GM12878 (cell line): ENCODE results near the gene NPR2. TPM values are rescaled to one million over a fixed set of nuclear protein-coding genes. Genes with fewer than 3 reads are reported as not detected.
A peak's percentile ranks its signal among the peaks of the same experiment; 100 is the strongest.

ENCODE experiments used
- BCL11A ChIP-seq: IDR thresholded peaks from 2 replicates; pipeline ENCODE4 v1.6.1; 2011; ENCODE audit warnings: low read depth, low read length
- CBFB ChIP-seq: IDR thresholded peaks from 2 replicates; pipeline ENCODE4 v1.6.1; 2016; ENCODE audit warnings: antibody characterized with exemption, low read depth
- CEBPB ChIP-seq, 2 experiments: fragments of 150-350 bp in 1 of 2; IDR thresholded peaks; 2 replicates each; pipeline ENCODE4 v1.6.1; 2012 to 2014; ENCODE audit warnings: low read depth in 2 of 2, low read length in 2 of 2, borderline replicate concordance in 1 of 2, inconsistent platforms in 1 of 2
- CREM ChIP-seq: IDR thresholded peaks from 2 replicates; pipeline ENCODE4 v1.6.1; 2014; ENCODE audit warnings: antibody characterized with exemption, low read depth
- ESRRA ChIP-seq: IDR thresholded peaks from 2 replicates; pipeline ENCODE4 v1.6.1; 2012; ENCODE audit warnings: mild to moderate bottlenecking, low read length, improper control_type of control experiment
- EZH2 ChIP-seq: IDR thresholded peaks from 2 replicates; pipeline ENCODE4 v1.6.1; 2012; ENCODE audit warnings: low read depth, mild to moderate bottlenecking, control low read depth, inconsistent platforms, low read length, borderline replicate concordance; ENCODE audit not compliant: control insufficient read depth
- GATAD2B ChIP-seq: fragments of 450-650 bp; conservative IDR thresholded peaks from 2 replicates; pipeline ENCODE4 v1.6.1; 2017; ENCODE audit warnings: low read depth, mild to moderate bottlenecking, moderate library complexity
- IKZF1 ChIP-seq: fragments of 450-650 bp; conservative IDR thresholded peaks from 2 replicates; pipeline ENCODE4 v1.6.1; 2017; ENCODE audit warnings: antibody characterized with exemption, mild to moderate bottlenecking
- IRF4 ChIP-seq: IDR thresholded peaks from 2 replicates; pipeline ENCODE4 v1.6.1; 2011; ENCODE audit warnings: low read depth, low read length
- MEF2A ChIP-seq: IDR thresholded peaks from 2 replicates; pipeline ENCODE4 v1.6.1; 2011; ENCODE audit warnings: low read depth, mild to moderate bottlenecking, low read length, moderate library complexity; ENCODE audit not compliant: insufficient read depth
- MEF2B ChIP-seq: fragments of 450-650 bp; IDR thresholded peaks from 2 replicates; pipeline ENCODE4 v1.6.1; 2018; ENCODE audit warnings: mild to moderate bottlenecking, moderate library complexity; ENCODE audit not compliant: partially characterized antibody, poor library complexity, severe bottlenecking
- NR2C2 ChIP-seq: IDR thresholded peaks from 2 replicates; pipeline ENCODE4 v1.6.1; 2011; ENCODE audit warnings: borderline replicate concordance, low read depth; ENCODE audit not compliant: control insufficient read depth, insufficient read length
- PML ChIP-seq: IDR thresholded peaks from 2 replicates; pipeline ENCODE4 v1.6.1; 2012; ENCODE audit warnings: low read length, inconsistent platforms
- POLR2A ChIP-seq: IDR thresholded peaks from 2 replicates; pipeline ENCODE4 v1.6.1; 2011; ENCODE audit warnings: low read depth, mild to moderate bottlenecking, low read length
- POU2F2 ChIP-seq: IDR thresholded peaks from 3 replicates; pipeline ENCODE4 v1.6.1; 2011; ENCODE audit warnings: low read depth, mild to moderate bottlenecking, low read length, borderline replicate concordance
- RUNX3 ChIP-seq: IDR thresholded peaks from 2 replicates; pipeline ENCODE4 v1.6.1; 2012; ENCODE audit warnings: low read length, inconsistent platforms
- SREBF1 ChIP-seq: IDR thresholded peaks from 2 replicates; pipeline ENCODE4 v1.6.1; 2012; ENCODE audit warnings: mild to moderate bottlenecking, low read length
- TBL1XR1 ChIP-seq: IDR thresholded peaks from 2 replicates; pipeline ENCODE4 v1.6.1; 2012; ENCODE audit warnings: low read depth, low read length, improper control_type of control experiment
- TCF3 ChIP-seq: IDR thresholded peaks from 2 replicates; pipeline ENCODE4 v1.6.1; 2012; ENCODE audit warnings: low read depth, mild to moderate bottlenecking, low read length, borderline replicate concordance; ENCODE audit not compliant: insufficient read depth
- ZNF384 ChIP-seq: IDR thresholded peaks from 2 replicates; pipeline ENCODE4 v1.6.1; 2012; ENCODE audit warnings: low read depth, mild to moderate bottlenecking, low read length, improper control_type of control experiment, borderline replicate concordance
- polyA plus RNA-seq, 11 experiments: library from polyadenylated mRNA; depleted of rRNA in 4 of 11; unstranded in 6 of 11; stranded (reverse) in 5 of 11; fragments of >200 nt; fragmentation: Nextera tagmentation in 4 of 11; fragmentation: Illumina TruSeq in 1 of 11; extraction: Ambion mirVana in 4 of 11; extraction: Trizol in 1 of 11; gene quantifications; 1 replicate in 1 of 11; 2 replicates in 10 of 11; pipeline versions ENCODE4 v1.2.1 to v1.2.3, GENCODE V29; 2011 to 2016; ENCODE audit warnings: inconsistent platforms in 2 of 11, missing spikeins in 2 of 11, low read depth in 1 of 11
- total RNA-seq, 4 experiments: library from RNA; depleted of rRNA in 3 of 4; stranded (reverse); fragments of >200 nt in 3 of 4; fragmentation: Illumina TruSeq in 1 of 4; extraction: Trizol in 1 of 4; gene quantifications; 2 replicates each; pipeline versions ENCODE4 v1.2.1 to v1.2.3, GENCODE V29; 2013 to 2021
- TF ChIP-seq, protein P1 (sequence below): fragments of 450-650 bp; IDR thresholded peaks from 2 replicates; pipeline ENCODE4 v1.6.1; 2017; ENCODE audit warnings: borderline replicate concordance
- TF ChIP-seq, protein P2 (sequence below): fragments of 450-650 bp; IDR thresholded peaks from 2 replicates; pipeline ENCODE4 v1.6.1; 2014; ENCODE audit warnings: mild to moderate bottlenecking
- TF ChIP-seq, protein P3 (sequence below): IDR thresholded peaks from 2 replicates; pipeline ENCODE4 v1.6.1; 2011; ENCODE audit warnings: borderline replicate concordance, low read depth, mild to moderate bottlenecking, moderate library complexity, low read length; ENCODE audit not compliant: insufficient read depth, poor library complexity, severe bottlenecking

Gene NPR2
- total and polyA plus RNA-seq, 10 of the 15 experiments (the other 5 are each of a cell fraction or from before 2014, with no cell fraction given) = 2.0 to 20.9 (median 6.8) TPM

DNA sequence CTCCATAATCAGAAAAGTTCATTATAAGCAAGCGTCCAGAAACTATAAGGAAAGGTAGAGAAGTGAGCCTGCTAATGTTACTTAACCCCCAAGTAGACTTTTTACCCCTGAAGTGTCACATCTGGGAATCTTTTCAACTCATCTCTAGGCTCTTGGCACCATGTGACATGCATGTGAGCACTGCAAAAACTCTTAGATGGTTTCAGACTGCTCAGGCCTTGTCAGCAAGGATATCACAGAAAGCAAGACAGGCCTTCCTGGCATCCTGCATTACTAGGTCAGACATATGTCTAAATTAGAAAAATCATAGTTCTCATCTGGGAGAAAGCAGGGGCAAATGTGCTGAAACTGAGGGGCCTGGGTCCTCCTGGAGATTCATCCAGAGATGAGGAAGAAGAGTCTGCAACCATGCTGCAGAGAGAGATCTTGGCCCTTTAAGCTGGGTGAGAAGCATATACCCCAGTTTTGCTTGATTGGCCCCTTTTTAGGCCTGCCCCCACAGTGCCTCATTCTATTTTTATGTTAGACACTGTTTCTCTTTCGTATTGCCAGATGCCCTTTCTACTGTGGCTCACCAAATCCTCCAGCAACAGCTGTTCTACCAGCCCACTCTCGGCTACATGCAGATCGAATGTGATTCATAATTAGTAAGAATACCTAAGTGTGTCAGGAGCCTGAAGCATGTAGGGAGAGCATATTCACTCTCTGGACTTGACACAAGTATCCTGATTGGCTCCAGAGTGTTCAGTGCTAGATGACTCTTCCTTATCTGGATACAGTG, 56.6 kb downstream of the NPR2 start (continued):
- TF ChIP-seq GATAD2B = no peak
- peak; percentile 37; the same call in 1 of the 3 replicates for TF ChIP-seq POU2F2
- TF ChIP-seq ESRRA = no peak
- no peak for TF ChIP-seq CEBPB (IDR thresholded peaks at IDR 0.05; ENCODE audit: borderline replicate concordance in 1 of 2, low read depth in 2 of 2, low read length in 2 of 2)
- TF ChIP-seq TBL1XR1 = no peak
- TF ChIP-seq, protein P1, sequence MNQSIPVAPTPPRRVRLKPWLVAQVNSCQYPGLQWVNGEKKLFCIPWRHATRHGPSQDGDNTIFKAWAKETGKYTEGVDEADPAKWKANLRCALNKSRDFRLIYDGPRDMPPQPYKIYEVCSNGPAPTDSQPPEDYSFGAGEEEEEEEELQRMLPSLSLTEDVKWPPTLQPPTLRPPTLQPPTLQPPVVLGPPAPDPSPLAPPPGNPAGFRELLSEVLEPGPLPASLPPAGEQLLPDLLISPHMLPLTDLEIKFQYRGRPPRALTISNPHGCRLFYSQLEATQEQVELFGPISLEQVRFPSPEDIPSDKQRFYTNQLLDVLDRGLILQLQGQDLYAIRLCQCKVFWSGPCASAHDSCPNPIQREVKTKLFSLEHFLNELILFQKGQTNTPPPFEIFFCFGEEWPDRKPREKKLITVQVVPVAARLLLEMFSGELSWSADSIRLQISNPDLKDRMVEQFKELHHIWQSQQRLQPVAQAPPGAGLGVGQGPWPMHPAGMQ = no peak
- TF ChIP-seq TCF3 = peak; percentile 73; the same call in 1 of the 2 replicates
- TF ChIP-seq PML = no peak
- no peak for TF ChIP-seq POLR2A
- no peak for TF ChIP-seq CBFB
- no peak for TF ChIP-seq SREBF1
- TF ChIP-seq MEF2B = peak; percentile 74
- no peak for TF ChIP-seq ZNF384
- peak; percentile 94 for TF ChIP-seq MEF2A
- TF ChIP-seq RUNX3 = peak; percentile 80
- TF ChIP-seq NR2C2 = no peak
- TF ChIP-seq, protein P2, sequence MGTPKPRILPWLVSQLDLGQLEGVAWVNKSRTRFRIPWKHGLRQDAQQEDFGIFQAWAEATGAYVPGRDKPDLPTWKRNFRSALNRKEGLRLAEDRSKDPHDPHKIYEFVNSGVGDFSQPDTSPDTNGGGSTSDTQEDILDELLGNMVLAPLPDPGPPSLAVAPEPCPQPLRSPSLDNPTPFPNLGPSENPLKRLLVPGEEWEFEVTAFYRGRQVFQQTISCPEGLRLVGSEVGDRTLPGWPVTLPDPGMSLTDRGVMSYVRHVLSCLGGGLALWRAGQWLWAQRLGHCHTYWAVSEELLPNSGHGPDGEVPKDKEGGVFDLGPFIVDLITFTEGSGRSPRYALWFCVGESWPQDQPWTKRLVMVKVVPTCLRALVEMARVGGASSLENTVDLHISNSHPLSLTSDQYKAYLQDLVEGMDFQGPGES = no peak
- peak; percentile 14; the same call in 1 of the 2 replicates for TF ChIP-seq IRF4
- TF ChIP-seq BCL11A = 0 out of 2 replicates have a peak, but pooled peaks have one; percentile 52
- TF ChIP-seq CREM = peak; percentile 64; the same call in 1 of the 2 replicates
- TF ChIP-seq, protein P3, sequence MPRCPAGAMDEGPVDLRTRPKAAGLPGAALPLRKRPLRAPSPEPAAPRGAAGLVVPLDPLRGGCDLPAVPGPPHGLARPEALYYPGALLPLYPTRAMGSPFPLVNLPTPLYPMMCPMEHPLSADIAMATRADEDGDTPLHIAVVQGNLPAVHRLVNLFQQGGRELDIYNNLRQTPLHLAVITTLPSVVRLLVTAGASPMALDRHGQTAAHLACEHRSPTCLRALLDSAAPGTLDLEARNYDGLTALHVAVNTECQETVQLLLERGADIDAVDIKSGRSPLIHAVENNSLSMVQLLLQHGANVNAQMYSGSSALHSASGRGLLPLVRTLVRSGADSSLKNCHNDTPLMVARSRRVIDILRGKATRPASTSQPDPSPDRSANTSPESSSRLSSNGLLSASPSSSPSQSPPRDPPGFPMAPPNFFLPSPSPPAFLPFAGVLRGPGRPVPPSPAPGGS = no peak
- TF ChIP-seq EZH2 = no peak
- TF ChIP-seq IKZF1 = no peak; the same call in 1 of the 2 replicates
